Activated CD8-positive, alpha-beta T cell treated with anti-CD3 and anti-CD28 coated beads for 36 hours (primary cell): ENCODE measurements around the gene CDC20. TPM values are rescaled to one million over a fixed set of nuclear protein-coding genes. Genes with fewer than 3 reads are reported as not detected.

Experiments
- ATAC-seq: fragments of 200-7000 bp; cut with Tn5 transposase; one replicate; pipeline ENCODE4 v1.10.0; 2021; ENCODE audit warnings: mild to moderate bottlenecking, moderate library complexity
- CTCF ChIA-PET: fragments of 350-600 bp; sonication (Branson Sonifier 250); formaldehyde crosslinking; loops from one replicate; lab custom pipeline; 2021; ENCODE audit warnings: antibody characterized with exemption; lab: Charles Lee
- POLR2A ChIA-PET: fragments of 350-600 bp; sonication (Branson Sonifier 250); formaldehyde crosslinking; loops from one replicate; lab custom pipeline; 2021; ENCODE audit warnings: antibody characterized with exemption; lab: Charles Lee
- DNase-seq: peaks from one replicate; pipeline ENCODE4 v3.0.0-alpha.2; 2020
- H3K27ac Mint-ChIP-seq: one replicate; pipeline ENCODE4 v1.8.0; 2021; ENCODE audit warnings: mild to moderate bottlenecking, mixed read lengths
- H3K27me3 Mint-ChIP-seq: one replicate; pipeline ENCODE4 v1.8.0; 2021; ENCODE audit warnings: mixed read lengths
- H3K36me3 Mint-ChIP-seq: one replicate; pipeline ENCODE4 v1.8.0; 2021; ENCODE audit warnings: low read depth, mixed read lengths
- H3K4me1 Mint-ChIP-seq: one replicate; pipeline ENCODE4 v1.8.0; 2021; ENCODE audit warnings: low read depth, mixed read lengths
- H3K4me3 Mint-ChIP-seq: one replicate; pipeline ENCODE4 v1.8.0; 2021; ENCODE audit warnings: mild to moderate bottlenecking, moderate library complexity, mixed read lengths
- H3K9me3 Mint-ChIP-seq: one replicate; pipeline ENCODE4 v1.8.0; 2021; ENCODE audit warnings: mixed read lengths
- CTCF ChIP-seq: fragments of 200-600 bp; IDR thresholded peaks from one replicate; pipeline ENCODE4 v1.8.0; 2022; ENCODE audit warnings: antibody characterized with exemption, mild to moderate bottlenecking
- intact Hi-C: fragments of 100-400 bp; cut with micrococcal nuclease; formaldehyde crosslinking; loops from one replicate; pipeline ENCODE4 v1.10.0; 2022
- total RNA-seq, 2 experiments: library from RNA; stranded (reverse); gene quantifications; one replicate each; pipeline ENCODE4 v1.2.3, GENCODE V29; 2021

The CDC20 gene
- total RNA-seq, 2 experiments from 2014 or later: 160 to 167 TPM

DNA sequence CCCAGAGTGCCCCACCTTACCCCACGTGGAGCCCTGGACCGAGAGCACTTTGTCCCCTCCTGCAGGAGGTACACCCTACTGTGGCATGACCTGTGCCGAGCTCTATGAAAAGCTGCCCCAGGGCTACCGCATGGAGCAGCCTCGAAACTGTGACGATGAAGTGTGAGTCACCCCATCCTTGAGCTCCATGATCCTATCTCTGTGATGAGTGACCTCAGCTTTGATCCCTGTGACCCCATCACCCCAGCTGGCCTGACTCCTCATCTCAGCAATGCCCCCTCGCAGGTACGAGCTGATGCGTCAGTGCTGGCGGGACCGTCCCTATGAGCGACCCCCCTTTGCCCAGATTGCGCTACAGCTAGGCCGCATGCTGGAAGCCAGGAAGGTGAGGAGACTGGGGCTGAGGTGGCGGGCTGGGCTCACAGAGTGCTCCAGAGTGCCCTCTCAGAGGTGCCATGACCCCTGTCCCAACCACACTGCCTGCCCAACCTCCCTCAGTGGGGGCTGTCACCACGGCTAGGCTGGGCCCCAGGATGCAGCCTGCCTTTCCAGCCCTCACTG, 37.4 kb upstream of the CDC20 start:
- H3K27me3 Mint-ChIP-seq: no peaks in the 10 kb centered on the region
- ATAC-seq (no peak), DNase-seq (no peak)
- peaks cover 4% of the 10 kb centered on the region for H3K4me1 Mint-ChIP-seq
- no peaks in the 10 kb centered on the region for H3K36me3 Mint-ChIP-seq
- H3K27ac Mint-ChIP-seq: no peak overlapping the region
- intact Hi-C loops: no loop called here
- TF ChIP-seq CTCF: no peak
- H3K4me3 Mint-ChIP-seq: no peak overlapping the region
- ChIA-PET CTCF (interaction anchor here (0.8 kb wide), 1 partner anchor 9 kb away, joined by 3 read pairs; no protein-coding TSS in a partner anchor), POLR2A (no interaction called here)
- peaks cover 14% of the 10 kb centered on the region for H3K9me3 Mint-ChIP-seq

GRCh38 chr1:43322506-43322905, 36.3 kb upstream of the CDC20 start:
- DNase-seq: no peak
- TF ChIP-seq CTCF: no peak
- Mint-ChIP-seq H3K4me3 (no peak overlapping the region), H3K36me3 (no peaks in the 10 kb centered on the region), H3K27ac (no peak overlapping the region), H3K4me1 (peaks cover 7% of the 10 kb centered on the region), H3K9me3 (peaks cover 14% of the 10 kb centered on the region), H3K27me3 (no peaks in the 10 kb centered on the region)
- intact Hi-C loops: no loop called here
- ChIA-PET POLR2A (no interaction called here), CTCF (interaction anchor here (0.9 kb wide), 1 partner anchor 92 kb away, joined by 4 read pairs; no protein-coding TSS in a partner anchor)
- ATAC-seq: no peak

DNA sequence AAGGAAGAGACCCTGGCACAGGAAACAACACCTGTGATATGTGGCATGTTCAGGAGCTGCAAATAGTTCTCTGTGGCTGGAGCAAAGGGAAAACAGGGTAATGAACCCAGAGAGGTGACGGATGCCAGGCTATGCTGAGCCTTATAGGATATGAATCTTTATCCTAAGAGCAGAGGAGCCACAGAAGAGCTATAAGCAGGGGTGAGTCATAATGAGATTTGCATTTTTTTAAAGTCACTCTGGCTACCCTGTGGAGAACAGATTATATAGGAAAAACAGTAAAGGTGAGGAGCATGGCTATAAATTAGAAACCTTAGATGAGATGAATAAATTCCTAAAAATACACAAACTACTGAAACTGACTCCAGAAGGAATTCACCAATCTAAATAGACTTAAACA, 34.0 kb upstream of the CDC20 start:
- peaks cover 10% of the 10 kb centered on the region for H3K4me1 Mint-ChIP-seq
- DNase-seq (no peak), ATAC-seq (no peak)
- peaks cover 22% of the 10 kb centered on the region for H3K9me3 Mint-ChIP-seq
- intact Hi-C loops: no loop called here
- ChIA-PET CTCF (interaction anchor here (1.6 kb wide), 1 partner anchor 98 kb away, joined by 5 read pairs; no protein-coding TSS in a partner anchor), POLR2A (no interaction called here)
- no peak overlapping the region for H3K4me3 Mint-ChIP-seq
- no peaks in the 10 kb centered on the region for H3K36me3 Mint-ChIP-seq
- no peak overlapping the region for H3K27ac Mint-ChIP-seq
- no peaks in the 10 kb centered on the region for H3K27me3 Mint-ChIP-seq
- no peak for TF ChIP-seq CTCF

DNA sequence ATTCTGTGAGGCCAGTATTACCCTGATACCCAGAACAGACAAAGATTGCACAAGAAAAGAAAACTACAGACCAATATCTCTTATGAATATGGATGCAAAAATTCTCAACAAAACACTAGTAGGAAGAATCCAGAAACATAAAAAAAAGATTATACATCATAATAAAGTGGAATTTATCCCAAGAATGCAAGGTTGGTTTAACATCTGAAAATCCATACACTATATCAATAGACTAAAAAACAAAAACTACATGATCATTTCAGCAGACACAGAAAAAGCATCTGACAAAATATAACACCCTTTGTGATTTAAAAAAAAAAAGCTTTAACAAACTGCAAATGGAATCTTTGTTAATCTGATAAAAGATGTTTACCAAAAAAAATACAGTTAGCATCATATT, 33.4 kb upstream of the CDC20 start:
- TF ChIP-seq CTCF: no peak
- ChIA-PET CTCF (interaction anchor here (1.6 kb wide), 1 partner anchor 98 kb away, joined by 5 read pairs; no protein-coding TSS in a partner anchor), POLR2A (no interaction called here)
- no peak overlapping the region for H3K27ac Mint-ChIP-seq
- H3K9me3 Mint-ChIP-seq: peaks cover 22% of the 10 kb centered on the region
- H3K4me1 Mint-ChIP-seq: peaks cover 15% of the 10 kb centered on the region
- no peak for ATAC-seq
- no peaks in the 10 kb centered on the region for H3K27me3 Mint-ChIP-seq
- no peak for DNase-seq
- intact Hi-C loops: no loop called here
- no peak overlapping the region for H3K4me3 Mint-ChIP-seq
- H3K36me3 Mint-ChIP-seq: no peaks in the 10 kb centered on the region

DNA sequence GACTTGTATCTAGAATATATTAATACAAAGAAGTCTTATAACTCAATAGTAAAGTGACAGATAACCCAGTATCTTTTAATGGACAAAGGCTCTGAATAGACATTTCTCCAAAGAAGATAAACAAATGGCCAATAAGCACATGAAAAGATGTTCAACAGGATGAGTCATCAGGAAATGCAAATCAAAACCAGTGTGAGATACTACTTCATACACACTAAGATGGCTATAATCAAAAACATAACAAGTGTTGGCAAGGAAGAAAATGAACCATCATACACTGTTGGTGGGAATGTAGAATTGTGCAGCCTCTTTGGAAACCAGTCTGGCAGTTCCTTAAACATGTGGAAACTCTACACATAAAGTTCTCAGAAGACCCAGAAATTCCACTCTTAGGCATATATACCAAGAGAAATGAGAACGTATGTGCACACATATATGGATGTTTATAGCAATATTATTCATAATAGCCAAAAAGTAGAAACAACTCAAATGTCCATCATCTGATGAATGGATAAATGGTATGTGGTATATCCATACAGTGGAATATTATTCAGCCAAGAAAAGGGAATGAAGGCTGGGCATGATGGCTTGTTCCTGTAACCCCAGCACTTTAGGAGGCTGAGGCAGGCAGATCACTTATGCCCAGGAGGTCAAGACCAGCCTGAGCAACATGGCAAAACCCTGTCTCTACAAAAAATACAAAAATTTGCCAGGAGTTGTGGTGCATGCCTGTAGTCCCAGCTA, 31.1 kb upstream of the CDC20 start:
- intact Hi-C loops: no loop called here
- ChIA-PET CTCF (no interaction called here), POLR2A (no interaction called here)
- peaks cover 22% of the 10 kb centered on the region for H3K9me3 Mint-ChIP-seq
- H3K4me3 Mint-ChIP-seq: no peak overlapping the region
- H3K27ac Mint-ChIP-seq: no peak overlapping the region
- peaks cover 20% of the 10 kb centered on the region for H3K4me1 Mint-ChIP-seq
- no peak for ATAC-seq
- H3K36me3 Mint-ChIP-seq: no peaks in the 10 kb centered on the region
- H3K27me3 Mint-ChIP-seq: no peaks in the 10 kb centered on the region
- TF ChIP-seq CTCF: no peak
- DNase-seq: no peak
